HG02852 (cell line): Measurements from ENCODE around the gene PAX2.

Experiments used
- ATAC-seq: cut with Tn5 transposase; IDR thresholded peaks from one replicate; pipeline ENCODE4 v1.9.1; 2021; ENCODE audit warnings: mild to moderate bottlenecking, moderate library complexity; ENCODE audit not compliant: unreplicated experiment

The PAX2 gene

DNA sequence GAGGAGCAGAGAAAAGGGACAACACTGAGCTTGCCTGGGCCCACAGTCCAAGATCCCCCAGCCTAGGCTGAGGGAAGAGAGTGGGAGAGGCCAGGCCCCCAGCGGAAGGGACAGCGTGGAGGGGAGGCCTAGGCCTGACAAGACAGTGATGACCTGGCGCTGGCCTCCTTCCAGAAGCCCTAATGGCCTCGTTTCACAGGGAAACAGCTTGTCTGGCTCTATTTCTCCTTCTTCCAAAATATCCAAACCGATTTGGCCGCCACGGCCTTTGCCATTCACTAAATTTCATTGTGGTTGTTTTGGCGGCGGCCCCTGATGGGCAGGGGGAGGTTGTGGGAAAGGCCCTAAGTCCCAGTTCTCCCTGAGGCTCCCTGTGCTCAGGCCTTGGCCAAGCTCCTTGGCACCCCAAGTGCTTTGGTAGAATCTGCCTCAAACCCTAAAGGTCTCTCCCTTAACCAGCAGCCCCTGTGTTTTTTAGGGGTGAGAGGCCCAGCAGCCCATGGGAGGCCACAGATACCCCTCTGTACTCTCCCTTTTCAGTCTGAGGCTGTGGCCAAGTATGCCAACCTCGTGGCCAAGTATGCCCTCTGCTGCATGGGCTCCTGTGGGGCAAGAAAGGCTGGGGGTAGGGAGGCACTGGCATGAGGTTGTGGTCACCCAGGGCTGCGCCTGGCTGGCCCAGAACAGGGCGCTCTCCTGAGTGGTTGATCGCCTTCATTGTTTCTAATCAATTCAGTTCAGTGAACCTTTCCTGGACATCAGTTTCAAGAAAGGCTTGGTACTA is 37.3 kb downstream of the PAX2 start:
- ATAC-seq = no peak

DNA sequence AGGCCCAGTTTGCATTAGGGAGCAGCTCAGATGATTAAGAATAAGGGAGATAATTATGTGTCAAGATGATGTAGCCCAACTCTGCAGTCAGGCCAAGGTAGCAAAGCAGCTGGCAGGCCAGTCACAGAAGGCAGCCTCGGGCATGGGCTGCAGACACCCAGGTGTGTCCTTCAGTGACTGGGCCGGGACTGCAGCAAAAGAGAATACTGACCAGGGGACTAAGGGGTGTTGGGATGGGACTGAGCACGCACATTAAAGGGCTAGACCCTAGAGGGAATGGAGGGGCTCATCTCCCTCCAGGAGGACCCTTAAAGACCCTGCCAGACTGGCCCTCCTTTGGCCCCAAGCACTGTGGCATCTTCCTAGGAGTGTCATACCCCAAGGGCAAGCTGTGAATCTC is 38.7 kb downstream of the PAX2 start:
- ATAC-seq = no peak

DNA sequence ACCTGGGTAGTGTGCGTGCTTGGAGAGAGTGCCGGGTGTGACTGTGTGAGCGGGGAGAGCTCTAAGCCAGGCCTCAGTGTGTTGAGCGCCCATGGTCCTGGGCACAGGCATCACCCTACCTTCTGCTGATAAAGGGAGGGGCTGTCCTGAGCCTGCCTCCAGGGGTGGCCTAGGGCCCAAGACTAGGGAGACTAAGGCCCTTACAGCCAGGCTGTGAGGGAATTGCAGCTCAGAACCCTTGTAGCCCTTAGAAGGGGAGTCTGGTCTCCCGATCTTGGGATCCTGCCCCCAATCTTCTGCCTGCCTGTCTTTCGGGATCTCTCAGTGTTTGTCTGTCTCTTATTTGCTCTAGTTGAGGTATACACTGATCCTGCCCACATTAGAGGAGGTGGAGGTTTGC is 41.2 kb downstream of the PAX2 start:
- no peak for ATAC-seq

DNA sequence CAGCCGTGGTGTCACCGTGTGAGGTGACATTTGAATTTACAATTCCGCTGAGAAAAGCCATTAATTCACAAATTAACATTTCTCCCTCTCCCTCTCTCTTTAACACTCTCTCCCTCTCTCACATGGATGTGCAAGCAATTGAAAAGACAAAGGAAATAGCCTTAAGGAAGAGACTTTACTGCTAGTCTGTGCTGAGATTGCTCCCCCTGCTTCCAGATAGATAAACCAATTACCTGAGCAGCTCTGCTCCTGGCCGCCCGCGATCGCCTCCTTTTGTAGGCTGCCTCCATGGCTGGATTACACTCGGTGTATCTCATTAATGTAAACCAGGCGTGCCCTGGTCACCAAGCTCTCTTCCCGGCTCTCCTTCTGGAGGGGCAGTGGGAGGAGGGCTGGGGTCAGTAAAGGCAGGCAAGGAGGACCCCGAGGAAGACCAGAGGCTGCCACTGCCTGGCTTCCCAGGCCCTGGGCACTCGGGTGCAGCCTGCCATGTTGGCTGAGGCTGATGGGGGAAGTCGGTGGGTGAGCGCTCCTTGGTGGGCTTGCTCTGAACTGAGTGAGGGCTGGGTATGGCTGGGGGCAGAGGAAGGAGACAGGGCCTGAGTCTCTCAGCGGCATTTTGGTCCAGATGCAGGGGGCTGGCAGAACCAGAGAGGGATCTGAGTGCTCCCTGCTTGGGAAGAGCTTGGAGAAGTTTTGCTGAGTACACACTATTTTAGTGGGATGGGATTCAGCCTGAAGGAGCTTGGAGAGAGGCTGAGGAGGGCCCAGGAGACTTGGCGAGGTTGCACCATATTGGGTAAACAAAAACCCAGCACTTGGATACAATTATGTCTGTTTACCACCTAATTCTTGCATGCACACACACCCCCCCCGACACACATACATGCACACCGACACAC is 42.9 kb downstream of the PAX2 start:
- no peak for ATAC-seq

DNA sequence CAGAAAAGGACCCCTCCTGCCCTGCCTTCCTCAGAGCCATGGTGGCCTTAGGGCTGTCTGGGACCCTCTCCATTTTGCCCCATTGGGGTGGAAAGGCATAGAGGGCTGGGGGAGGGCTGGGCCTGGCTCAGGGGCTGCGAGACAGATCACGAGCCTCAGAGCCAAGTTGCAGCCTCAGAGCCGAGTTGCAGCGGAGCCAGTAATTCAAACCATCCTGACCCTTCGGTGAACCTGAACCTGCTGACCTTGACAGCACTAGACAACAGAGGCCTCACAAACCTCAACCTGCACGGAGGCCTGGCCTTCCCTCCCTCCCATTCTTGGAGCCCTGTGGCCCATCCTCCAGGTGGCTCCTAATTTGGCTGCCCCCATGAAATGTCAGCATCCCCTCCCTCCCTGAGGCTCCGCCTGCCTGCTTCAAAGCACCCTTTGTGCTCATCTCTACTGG is 45.4 kb downstream of the PAX2 start:
- ATAC-seq = no peak

DNA sequence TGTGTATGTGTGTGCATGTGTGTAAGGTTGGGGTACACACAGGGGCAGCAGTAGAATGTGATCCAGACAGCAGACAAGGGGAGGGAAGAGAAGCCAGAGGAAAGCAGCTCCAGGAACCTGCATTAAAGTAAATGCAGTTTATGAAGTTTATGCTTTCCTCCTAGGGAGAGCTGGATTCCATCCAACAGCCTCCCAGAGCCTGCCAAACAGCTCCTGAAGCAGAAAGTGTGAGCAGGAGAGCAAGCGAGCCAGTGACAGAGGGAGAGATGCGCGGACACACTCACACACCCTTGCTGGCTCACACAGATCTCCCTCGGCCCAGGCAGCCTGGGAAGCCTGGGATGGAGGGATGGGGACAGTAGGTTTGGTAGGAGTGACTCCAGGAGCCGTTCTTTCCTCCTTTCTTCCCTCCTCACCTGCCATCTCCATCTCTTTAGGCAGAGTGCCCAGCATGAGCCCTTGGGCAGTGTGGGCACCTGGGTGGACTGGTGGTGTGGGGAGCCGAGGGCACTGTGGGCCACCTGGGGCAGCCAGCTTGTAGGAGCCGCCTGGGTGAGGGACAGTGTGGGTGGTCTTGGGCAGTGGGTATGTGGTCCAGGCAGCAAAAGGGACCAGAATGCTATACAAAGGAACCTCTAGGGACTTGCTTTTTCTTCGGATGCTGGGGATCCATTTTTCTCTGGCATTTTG is 46.1 kb downstream of the PAX2 start:
- no peak for ATAC-seq

DNA sequence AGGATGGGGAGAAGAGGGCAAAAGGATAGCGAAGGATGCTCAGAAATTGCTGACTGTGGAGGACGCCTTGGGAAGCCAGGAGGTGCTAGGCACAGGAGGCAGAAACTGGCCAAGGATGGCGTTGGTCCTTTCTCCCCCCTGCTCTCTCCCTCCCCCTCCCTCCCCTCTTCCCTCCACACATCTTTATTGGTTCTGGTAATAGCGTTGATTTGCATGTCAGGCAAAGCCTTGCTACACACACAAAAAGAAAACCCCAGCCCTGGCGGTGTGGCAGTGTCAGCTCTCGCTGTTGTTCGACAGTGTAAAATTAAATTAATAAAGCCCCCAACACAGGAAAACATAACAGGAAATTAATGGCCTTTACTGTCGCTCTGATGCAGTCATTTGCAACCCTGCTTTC is 47.2 kb downstream of the PAX2 start:
- ATAC-seq = no peak

DNA sequence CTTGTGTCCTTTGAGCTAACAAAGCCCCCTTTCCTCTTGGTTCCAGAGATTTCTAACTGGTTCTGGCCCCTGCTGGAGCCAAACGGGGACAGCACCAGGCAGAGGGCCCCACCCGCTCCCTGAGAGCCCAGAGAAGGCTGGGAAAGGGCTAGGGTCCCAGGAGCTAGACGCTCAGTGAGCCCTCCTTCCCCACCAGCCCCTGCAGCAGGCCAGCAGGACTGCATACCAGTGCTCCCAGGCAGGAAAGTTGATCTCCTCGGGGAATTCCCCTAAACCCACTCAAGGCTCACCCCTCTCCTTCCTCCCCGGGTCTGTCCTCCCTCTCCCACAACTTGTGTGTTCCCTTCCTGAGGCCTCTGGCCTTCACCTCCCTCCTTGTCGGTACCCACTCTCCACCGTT is 47.7 kb downstream of the PAX2 start:
- no peak for ATAC-seq

DNA sequence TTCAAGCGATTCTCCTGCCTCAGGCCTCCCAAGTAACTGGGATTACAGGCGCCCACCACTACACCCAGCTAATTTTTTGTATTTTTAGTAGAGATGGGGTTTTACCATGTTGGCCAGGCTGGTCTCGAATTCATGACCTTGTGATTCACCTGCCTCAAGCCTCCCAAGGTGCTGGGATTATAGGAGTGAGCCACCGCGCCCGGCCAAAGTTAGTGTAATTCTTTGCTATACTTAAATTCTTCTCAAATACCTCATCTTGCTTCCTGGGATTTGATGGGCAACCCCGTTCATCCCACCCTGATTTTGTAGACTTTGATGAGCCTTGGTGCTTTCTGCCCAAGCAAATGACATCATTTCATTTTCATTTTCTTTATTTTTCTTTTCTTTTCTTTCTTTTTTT is 54.5 kb downstream of the PAX2 start:
- ATAC-seq = no peak

DNA sequence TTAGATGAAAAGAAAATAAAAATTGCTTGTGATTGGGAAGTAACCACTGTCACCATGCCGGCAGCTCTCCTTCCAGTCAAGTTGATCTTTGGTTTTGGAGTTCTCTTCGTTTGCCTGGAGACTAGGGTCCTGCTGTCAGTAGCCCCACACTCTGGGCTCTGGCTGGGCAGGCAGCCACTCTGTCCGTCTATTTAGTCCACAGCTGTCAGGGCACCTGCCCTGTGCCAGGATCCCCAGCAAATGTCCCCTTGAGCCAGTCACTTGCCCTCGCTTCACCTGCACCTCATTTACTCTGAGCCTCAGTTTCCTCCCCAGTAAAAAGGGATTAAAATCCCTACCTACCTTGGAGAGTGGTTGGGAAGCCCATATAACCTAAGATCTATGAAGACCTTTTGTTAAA is 55.5 kb downstream of the PAX2 start:
- ATAC-seq = no peak

DNA sequence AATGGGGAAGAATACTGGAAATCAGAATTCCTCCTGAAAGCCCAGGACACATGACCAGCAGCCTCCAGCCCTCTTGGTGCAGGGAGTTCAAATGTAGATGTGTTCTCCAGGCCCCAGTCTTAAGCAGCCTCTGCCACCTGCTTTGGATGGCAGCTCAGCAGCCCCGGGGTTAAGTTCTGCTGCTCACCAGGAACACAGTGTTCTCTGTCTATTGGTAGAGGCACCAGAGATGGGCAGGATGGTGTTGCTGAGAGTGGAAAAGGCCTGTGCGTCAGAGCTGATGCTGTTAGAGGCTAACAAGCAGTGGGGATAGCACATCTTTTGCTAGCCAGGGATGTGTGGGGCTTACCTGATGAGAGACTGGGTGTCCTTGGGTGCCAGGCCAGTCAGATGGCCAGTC is 56.8 kb downstream of the PAX2 start:
- ATAC-seq = no peak

DNA sequence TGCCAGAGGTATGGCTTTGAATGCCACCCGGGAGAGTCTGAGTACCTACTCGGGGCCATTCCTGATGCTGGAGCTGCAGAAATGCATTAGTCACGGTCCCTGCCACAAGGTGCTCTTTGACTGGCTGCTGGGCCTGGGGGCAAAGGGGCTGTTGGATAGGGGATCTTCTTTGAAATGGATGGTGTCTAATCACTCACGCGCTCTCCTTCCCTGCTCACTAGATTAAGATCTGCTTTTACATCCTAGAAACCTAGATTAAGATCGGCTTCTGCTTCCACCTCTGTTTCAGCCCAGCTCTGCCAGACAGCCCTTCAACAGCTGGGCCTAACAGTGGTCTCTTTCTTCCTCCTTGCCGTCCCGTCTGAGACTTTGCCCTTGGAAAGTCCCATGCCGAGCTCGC is 57.2 kb downstream of the PAX2 start:
- ATAC-seq = no peak

DNA sequence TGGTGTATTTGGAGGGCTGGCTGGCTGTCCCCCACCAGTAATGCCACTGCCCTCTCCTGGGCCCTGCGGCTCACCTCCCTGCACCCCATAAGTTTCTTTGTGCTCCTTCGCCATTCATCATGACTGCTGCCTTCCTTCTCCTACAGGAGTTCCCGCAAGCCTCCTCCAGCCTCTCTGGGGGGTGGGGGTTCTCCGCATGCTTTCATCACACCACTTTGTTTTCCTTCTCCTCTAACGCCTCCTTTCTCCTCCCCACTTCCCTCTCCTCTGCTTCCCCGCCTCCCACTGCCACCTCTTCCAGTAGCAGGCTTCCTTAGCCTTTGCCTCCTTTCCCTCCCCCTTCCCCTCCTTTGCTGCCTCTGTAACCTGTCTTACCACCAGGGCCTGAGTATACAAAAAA is 58.1 kb downstream of the PAX2 start:
- ATAC-seq = no peak

DNA sequence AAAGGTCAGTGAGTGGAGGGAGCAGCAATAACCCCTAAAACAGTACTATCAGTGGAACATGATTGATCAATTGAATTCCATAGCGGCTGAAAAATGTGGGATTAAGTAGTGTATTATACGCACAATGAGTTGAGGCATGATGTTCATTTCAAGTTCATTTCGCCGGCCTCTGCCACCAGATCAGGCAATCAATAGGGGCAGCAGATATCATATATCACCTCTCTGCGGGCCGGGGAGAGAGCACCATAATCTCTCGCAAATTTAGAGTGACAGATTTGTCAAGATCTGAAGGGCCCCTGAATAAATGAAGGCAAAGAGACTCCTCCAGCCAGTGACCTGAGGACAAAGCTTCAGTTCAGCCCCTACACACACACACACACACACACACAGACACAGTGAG is 58.5 kb downstream of the PAX2 start:
- no peak for ATAC-seq

DNA sequence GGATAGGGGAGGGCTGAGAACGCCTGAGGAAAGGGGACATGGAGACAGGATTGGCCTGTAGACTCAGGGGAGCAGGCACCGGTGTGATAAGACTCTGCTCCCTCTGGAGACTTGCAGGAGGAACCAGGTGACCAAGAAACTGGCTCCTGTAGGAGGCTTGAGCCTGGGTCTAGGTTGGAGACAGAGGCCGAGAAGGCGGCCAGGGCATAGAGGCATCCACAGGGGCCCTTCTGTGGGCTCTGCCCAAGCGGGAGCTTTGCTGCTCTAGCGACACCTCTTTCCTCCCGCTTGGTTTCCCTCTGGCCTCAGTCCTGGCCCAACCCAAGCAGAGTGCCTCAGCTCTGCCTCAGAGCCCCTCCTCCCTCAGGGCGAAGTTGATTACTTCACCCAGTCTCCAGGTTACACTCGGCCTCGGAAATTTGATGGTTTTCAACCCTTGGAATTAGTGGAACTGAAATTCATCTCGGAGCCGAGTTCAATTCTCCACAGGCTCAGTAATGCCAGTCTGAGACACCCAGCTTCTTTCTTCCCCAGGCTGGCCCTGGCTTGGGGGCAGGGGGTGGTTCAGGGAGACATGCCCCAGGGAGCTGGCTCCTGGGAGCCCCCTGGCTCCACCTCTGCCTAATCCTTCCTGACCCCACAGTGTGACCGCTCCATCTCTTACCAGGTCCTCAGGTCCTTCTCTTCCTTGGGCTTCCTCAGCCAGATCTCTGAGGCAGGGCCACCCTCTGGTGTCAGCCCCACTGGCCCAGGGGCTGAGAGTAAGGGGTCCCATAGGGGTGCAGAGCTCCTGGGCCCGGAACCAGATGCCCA is 60.4 kb downstream of the PAX2 start:
- no peak for ATAC-seq

DNA sequence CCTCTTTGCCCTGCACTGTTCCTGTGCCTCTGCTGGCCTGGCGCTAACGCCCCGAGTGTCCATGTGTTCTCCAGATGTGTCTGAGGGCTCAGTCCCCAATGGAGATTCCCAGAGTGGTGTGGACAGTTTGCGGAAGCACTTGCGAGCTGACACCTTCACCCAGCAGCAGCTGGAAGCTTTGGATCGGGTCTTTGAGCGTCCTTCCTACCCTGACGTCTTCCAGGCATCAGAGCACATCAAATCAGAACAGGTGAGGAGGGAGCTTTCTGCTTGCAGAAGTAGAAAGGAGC is 60.9 kb downstream of the PAX2 start:
- ATAC-seq = no peak

DNA sequence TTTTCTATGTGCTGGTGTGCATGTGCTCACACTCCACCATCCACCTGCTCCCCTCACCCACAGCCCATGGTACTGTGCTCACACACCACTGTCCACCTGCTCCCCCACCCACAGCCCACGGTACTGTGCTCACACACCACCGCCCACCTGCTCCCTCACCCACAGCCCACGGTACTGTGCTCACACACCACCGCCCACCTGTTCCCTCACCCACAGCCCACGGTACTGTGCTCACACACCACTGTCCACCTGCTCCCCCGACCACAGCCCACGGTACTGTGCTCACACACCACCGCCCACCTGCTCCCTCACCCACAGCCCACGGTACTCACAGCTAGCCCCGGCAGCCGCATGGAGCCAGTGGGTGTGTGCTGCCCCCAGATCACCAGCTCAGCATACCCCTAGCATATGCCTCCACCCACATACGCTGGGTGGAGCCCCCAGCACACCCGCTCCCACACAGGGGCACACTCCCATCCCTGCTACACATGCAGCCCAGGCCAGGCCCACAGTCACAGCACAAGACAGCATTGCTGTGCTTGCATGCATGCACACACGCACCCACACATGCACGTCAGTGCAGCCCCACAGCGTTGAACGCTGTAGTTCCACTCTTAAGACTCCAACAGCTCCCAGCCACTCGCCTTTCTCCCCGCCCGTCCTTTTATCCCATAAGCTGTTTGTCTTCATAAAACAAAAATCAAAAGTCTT is 62.0 kb downstream of the PAX2 start:
- no peak for ATAC-seq

DNA sequence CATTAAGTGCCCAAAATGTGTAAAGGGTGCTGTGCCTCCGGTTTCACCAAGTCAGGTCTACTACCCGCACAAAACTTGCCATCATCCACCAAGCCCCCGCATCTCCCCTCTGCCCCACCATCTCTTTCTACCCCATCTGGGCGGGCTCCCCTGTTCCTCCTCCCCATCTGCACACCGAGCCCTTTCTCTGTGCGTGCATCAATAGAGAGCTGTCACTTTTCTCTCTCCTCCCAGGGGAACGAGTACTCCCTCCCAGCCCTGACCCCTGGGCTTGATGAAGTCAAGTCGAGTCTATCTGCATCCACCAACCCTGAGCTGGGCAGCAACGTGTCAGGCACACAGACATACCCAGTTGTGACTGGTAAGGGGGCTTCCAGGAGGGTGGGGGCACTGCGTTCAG is 63.5 kb downstream of the PAX2 start:
- ATAC-seq = no peak

DNA sequence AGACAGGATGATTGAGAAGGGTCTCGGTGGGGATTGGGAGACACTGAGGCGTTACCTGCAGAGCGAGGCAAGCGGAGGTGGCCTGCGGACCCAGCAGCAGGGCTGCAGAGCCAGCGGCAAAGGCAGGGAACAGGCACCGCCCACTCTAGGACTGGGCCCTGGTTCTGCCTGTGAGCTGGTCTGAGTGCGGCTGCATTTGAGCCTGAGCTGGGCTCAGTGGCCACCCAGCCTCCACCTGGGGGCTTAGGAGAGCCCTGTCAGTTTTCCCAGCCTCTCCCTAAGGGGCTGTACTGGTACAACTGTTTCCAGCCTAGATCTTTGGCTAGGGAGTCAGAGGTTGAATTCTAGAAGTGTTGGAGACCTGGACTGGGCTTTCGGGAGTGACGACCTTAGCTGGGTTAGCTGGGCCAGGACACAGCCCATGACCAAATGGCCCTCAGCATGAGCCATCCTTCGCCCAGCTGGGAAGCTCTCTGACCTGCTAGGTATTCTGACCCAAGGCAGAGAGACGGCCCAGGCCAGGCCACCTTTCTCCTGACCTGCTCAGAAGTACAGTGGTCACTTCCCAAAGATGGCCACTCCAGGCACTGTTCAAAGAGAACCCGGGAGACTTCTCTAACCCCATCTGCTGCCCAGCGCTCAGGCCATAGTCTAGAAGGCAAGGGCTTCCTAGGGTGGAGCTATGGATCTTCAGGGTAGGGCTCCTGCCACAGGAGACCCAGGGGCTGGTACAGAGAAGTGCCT is 64.9 kb downstream of the PAX2 start:
- ATAC-seq = no peak

DNA sequence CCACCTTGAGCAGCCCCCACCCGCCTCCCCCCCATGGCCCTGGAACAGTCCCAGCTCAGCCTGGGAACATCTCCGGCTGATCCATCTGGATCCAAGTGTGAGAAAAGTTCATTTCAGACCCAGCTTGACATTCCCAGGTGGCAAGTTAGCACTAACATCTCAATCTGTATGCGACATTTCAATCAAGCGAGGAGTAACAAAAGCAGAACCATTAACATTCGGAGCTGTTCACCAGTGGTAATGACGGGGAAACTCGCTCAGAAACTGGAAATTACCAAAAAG is 65.4 kb downstream of the PAX2 start:
- no peak for ATAC-seq
